Neural cell (in vitro differentiated cells): ENCODE data around the gene SMAD7.

ENCODE experiments used
- CTCF ChIP-seq: fragments of 450-650 bp; IDR thresholded peaks from 2 replicates; pipeline ENCODE4 v1.5.1; 2014; ENCODE audit warnings: antibody characterized with exemption, mild to moderate bottlenecking, moderate library complexity; ENCODE audit not compliant: poor library complexity, severe bottlenecking
- EP300 ChIP-seq: fragments of 450-650 bp; conservative IDR thresholded peaks from 2 replicates; pipeline ENCODE4 v1.6.1; 2014; ENCODE audit warnings: antibody characterized with exemption, mild to moderate bottlenecking, moderate library complexity; ENCODE audit not compliant: poor library complexity, severe bottlenecking
- EZH2 ChIP-seq: fragments of 200-600, 300-800 bp; shearing (Covaris generic), sonication (generic); IDR thresholded peaks from 2 replicates; pipeline ENCODE4 v1.6.1; 2014; ENCODE audit warnings: antibody characterized with exemption, low read length, borderline replicate concordance, mild to moderate bottlenecking; ENCODE audit not compliant: insufficient read depth, poor library complexity, severe bottlenecking
- MXI1 ChIP-seq: fragments of 450-650 bp; conservative IDR thresholded peaks from 2 replicates; pipeline ENCODE4 v1.6.1; 2014; ENCODE audit warnings: antibody characterized with exemption, mild to moderate bottlenecking; ENCODE audit not compliant: poor library complexity, severe bottlenecking

GRCh38 chr18:48942086-48942485, 8.7 kb downstream of the SMAD7 start:
- TF ChIP-seq CTCF (no peak), EZH2 (no peak), MXI1 (no peak), EP300 (no peak)
